HepG2 (cell line): Measurements from ENCODE around the gene GASK1A. TPM values are rescaled to one million over a fixed set of nuclear protein-coding genes. Genes with fewer than 3 reads are reported as not detected.
A peak's percentile ranks its signal among the peaks of the same experiment; 100 is the strongest.

ENCODE experiments used
- ATAC-seq: fragments of 200-7000 bp; cut with Tn5 transposase; 3 replicates; pipeline ENCODE4 v1.9.1; 2020; ENCODE audit warnings: mild to moderate bottlenecking, moderate library complexity
- BruUV-seq: library from RNA; stranded (reverse); fragments of 400-500 nt; replicated peaks from 2 replicates; lab custom pipeline; 2021; lab: Mats Ljungman, UMichigan
- CTCF ChIA-PET: fragments of 300-600 bp; formaldehyde crosslinking; extraction: SDS; loops from one replicate; lab custom pipeline; 2021; ENCODE audit warnings: low total read pairs, inconsistent platforms, low intra/inter-chr PET ratio; lab: Yijun Ruan, JAX
- POLR2A ChIA-PET: fragments of 350-600 bp; sonication (Branson Sonifier 250); formaldehyde crosslinking; loops from one replicate; lab custom pipeline; 2020; ENCODE audit warnings: antibody characterized with exemption, inconsistent platforms; lab: Yijun Ruan, JAX
- DNase-seq: peaks from one replicate; pipeline ENCODE4 v3.0.0-alpha.2; 2015; ENCODE audit warnings: low spot score
- FAIRE-seq: peaks from 3 replicates; lab custom pipeline; 2011; peaks lifted over from hg19 to GRCh38; lab: Jason Lieb, UNC
- H2AFZ ChIP-seq: one replicate; pipeline ENCODE4 v1.6.1; 2011; ENCODE audit warnings: low read length, inconsistent platforms
- H3K27ac ChIP-seq: fragments of 300-600 bp; 3 replicates; pipeline ENCODE4 v1.8.0; 2011; ENCODE audit warnings: mixed run types, mild to moderate bottlenecking, mixed read lengths, low read length, inconsistent platforms; ENCODE audit not compliant: insufficient read depth; ENCODE audit errors: extremely low read length
- H3K27me3 ChIP-seq, 2 experiments: fragments of 200-600 bp in 1 of 2; 2 replicates in 1 of 2; 3 replicates in 1 of 2; pipeline versions ENCODE4 v1.6.0 to v1.8.0; 2011; ENCODE audit warnings: low read length in 2 of 2, mild to moderate bottlenecking in 2 of 2, moderate library complexity in 2 of 2, inconsistent platforms in 1 of 2; ENCODE audit not compliant: insufficient read depth in 2 of 2, control insufficient read depth in 1 of 2
- H3K36me3 ChIP-seq, 2 experiments: fragments of 200-600 bp in 1 of 2; replicated peaks in 1 of 2; 2 replicates in 1 of 2; 3 replicates in 1 of 2; pipeline versions ENCODE4 v1.5.1 to v1.8.0; 2011; ENCODE audit warnings: low read length in 2 of 2, inconsistent platforms in 1 of 2; ENCODE audit not compliant: insufficient read depth in 2 of 2, control insufficient read depth in 1 of 2
- H3K4me1 ChIP-seq: 2 replicates; pipeline ENCODE4 v1.5.1; 2012; ENCODE audit warnings: low read length, inconsistent platforms; ENCODE audit not compliant: insufficient read depth
- H3K4me2 ChIP-seq: 2 replicates; pipeline ENCODE4 v1.6.0; 2011; ENCODE audit warnings: low read depth, low read length, inconsistent platforms
- H3K4me3 ChIP-seq, 3 experiments: fragments of 200-600 bp in 1 of 3; sonication (generic), shearing (Covaris generic) in 1 of 3; replicated peaks in 1 of 3; 2 replicates each; pipeline ENCODE4 v1.5.1; 2011 to 2016; ENCODE audit warnings: low read length in 3 of 3, inconsistent platforms in 2 of 3, low read depth in 2 of 3, mild to moderate bottlenecking in 2 of 3, control low read depth in 1 of 3, mixed read lengths in 1 of 3; ENCODE audit not compliant: insufficient read depth in 1 of 3
- H3K79me2 ChIP-seq: one replicate; pipeline ENCODE4 v1.6.1; 2011; ENCODE audit warnings: low read length, inconsistent platforms; ENCODE audit not compliant: insufficient read depth
- H3K9ac ChIP-seq: 2 replicates; pipeline ENCODE4 v1.6.0; 2011; ENCODE audit warnings: mild to moderate bottlenecking, low read depth, low read length, inconsistent platforms; ENCODE audit not compliant: insufficient read depth
- H3K9me3 ChIP-seq: 2 replicates; pipeline ENCODE4 v1.5.1; 2012; ENCODE audit warnings: mild to moderate bottlenecking, low read length
- H4K20me1 ChIP-seq: 2 replicates; pipeline ENCODE4 v1.6.0; 2011; ENCODE audit warnings: inconsistent platforms, mild to moderate bottlenecking, low read length, moderate library complexity; ENCODE audit not compliant: insufficient read depth
- CREB1 ChIP-seq, 2 experiments: fragments of 450-650 bp in 1 of 2; IDR thresholded peaks; 2 replicates each; pipeline ENCODE4 v1.6.1; 2016 to 2017; ENCODE audit warnings: control low read depth in 1 of 2, mild to moderate bottlenecking in 1 of 2, missing compliant biosample characterization in 1 of 2, missing genetic modification characterization in 1 of 2
- FOSL1 ChIP-seq: sonication (generic); formaldehyde crosslinking; IDR thresholded peaks from 2 replicates; pipeline ENCODE4 v1.9.0; 2021; ENCODE audit warnings: missing genetic modification reagents, borderline replicate concordance
- NR2F2 ChIP-seq: IDR thresholded peaks from 2 replicates; pipeline ENCODE4 v1.6.1; 2012; ENCODE audit warnings: low read depth, inconsistent platforms, borderline replicate concordance
- SOX6 ChIP-seq, 2 experiments: fragments of 450-650 bp in 1 of 2; sonication (generic) in 1 of 2; formaldehyde crosslinking in 1 of 2; IDR thresholded peaks; 2 replicates each; pipeline versions ENCODE4 v1.4.0 to v1.6.1; 2017 to 2020; ENCODE audit warnings: antibody characterized with exemption in 1 of 2, mild to moderate bottlenecking in 1 of 2, missing genetic modification reagents in 1 of 2
- ZNF263 ChIP-seq: sonication (generic); formaldehyde crosslinking; IDR thresholded peaks from 2 replicates; pipeline ENCODE4 v1.4.0; 2020; ENCODE audit warnings: missing genetic modification reagents
- ZNF501 ChIP-seq: sonication (generic); formaldehyde crosslinking; IDR thresholded peaks from 2 replicates; pipeline ENCODE4 v1.5.1; 2020; ENCODE audit warnings: mild to moderate bottlenecking, moderate library complexity, missing genetic modification reagents
- ZNF619 ChIP-seq: sonication (generic); formaldehyde crosslinking; IDR thresholded peaks from 2 replicates; pipeline ENCODE4 v1.4.0; 2020; ENCODE audit warnings: mild to moderate bottlenecking, missing genetic modification reagents
- WGBS: methylation state at CpG from one replicate; pipeline ENCODE4 v1.1.6; 2017; ENCODE audit warnings: low lambda C conversion rate; 5-methylcytosine and 5-hydroxymethylcytosine counted together
- in situ Hi-C: cut with HindIII; loops from 2 replicates; pipeline ENCODE4 v1.10.0; 2017; ENCODE audit warnings: low pct_unique_long_range_greater_than_20kb; ENCODE audit not compliant: extremely low pct_ligation_motif_present
- intact Hi-C: fragments of 100-400 bp; cut with micrococcal nuclease; formaldehyde crosslinking; loops from one replicate; pipeline ENCODE4 v1.10.0; 2022; ENCODE audit not compliant: unreplicated experiment
- polyA plus RNA-seq, 8 experiments: library from polyadenylated mRNA; depleted of rRNA in 3 of 8; stranded (reverse) in 7 of 8; unstranded in 1 of 8; fragments of >200 nt; fragmentation: Illumina TruSeq in 4 of 8; extraction: Trizol in 4 of 8; gene quantifications; 2 replicates each; pipeline versions ENCODE4 v1.2.1 to v1.2.3, GENCODE V29; 2011 to 2016; ENCODE audit warnings: low read depth in 4 of 8, missing spikeins in 1 of 8, mixed read lengths in 1 of 8; ENCODE audit not compliant: insufficient read depth in 1 of 8
- total RNA-seq, 5 experiments: library from RNA; depleted of rRNA; stranded (reverse); fragments of >200 nt; fragmentation: Illumina TruSeq; extraction: Trizol; gene quantifications; 2 replicates each; pipeline ENCODE4 v1.2.3, GENCODE V29; 2016; ENCODE audit warnings: low read depth in 1 of 5
- TF ChIP-seq, protein P1 (sequence below): sonication (generic); formaldehyde crosslinking; IDR thresholded peaks from 2 replicates; pipeline ENCODE4 v1.5.1; 2020; ENCODE audit warnings: mild to moderate bottlenecking, moderate library complexity, missing genetic modification reagents

The GASK1A gene
- total and polyA plus RNA-seq, 2 of the 13 experiments (the other 11 are each of a cell fraction or from before 2014, with no cell fraction given): not detected

DNA sequence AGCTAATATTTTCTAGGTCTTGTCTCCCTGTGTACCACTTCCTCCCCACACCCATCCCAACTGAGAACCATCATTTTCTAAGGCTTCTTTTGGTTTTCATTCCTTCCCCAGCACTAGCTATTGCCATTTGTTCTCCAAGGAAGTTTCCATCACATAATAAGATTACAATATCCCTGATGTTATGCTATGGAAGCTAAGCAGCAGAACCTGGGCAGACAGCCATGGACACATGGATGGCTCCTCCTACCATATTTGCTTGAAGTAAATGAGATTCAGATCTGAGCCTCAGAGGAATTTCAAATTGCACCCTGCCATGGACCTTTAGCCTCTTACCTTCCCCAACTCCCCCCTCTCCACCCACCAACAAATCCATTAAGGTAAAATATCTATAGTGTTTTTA, 31.5 kb downstream of the GASK1A start (continued):
- TF ChIP-seq, protein P1, sequence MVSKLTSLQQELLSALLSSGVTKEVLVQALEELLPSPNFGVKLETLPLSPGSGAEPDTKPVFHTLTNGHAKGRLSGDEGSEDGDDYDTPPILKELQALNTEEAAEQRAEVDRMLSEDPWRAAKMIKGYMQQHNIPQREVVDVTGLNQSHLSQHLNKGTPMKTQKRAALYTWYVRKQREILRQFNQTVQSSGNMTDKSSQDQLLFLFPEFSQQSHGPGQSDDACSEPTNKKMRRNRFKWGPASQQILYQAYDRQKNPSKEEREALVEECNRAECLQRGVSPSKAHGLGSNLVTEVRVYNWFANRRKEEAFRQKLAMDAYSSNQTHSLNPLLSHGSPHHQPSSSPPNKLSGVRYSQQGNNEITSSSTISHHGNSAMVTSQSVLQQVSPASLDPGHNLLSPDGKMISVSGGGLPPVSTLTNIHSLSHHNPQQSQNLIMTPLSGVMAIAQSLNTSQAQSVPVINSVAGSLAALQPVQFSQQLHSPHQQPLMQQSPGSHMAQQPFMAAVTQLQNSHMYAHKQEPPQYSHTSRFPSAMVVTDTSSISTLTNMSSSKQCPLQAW (CRISPR knock-in tag): no peak
- TF ChIP-seq NR2F2 (no peak), ZNF619 (CRISPR knock-in tag) (no peak), FOSL1 (CRISPR knock-in tag) (no peak)
- TF ChIP-seq, all 625 proteins: peak for 0

DNA sequence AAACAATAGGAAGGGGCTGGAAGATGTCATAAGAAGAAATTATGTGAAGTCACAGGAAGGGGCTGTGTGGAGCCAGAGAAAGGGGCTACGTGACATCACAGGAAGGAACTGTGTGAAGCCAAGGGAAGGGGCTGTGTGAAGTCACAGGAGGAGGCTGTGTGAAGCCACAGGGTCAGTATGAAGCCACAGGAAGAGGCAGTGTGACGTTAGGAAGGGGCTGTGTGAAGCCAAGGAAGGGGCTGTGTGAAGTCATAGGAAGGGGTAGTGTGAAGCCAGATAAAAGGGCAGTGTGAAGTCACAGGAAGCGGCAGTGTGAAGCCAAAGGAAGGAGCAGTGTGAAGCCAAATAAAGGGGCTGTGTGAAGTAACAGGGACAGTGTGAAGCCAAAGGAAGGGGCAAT, 32.5 kb downstream of the GASK1A start:
- no peak for FAIRE-seq
- no peaks in the 10 kb centered on the region for H3K79me2 ChIP-seq
- no peaks in the 10 kb centered on the region for H3K36me3 ChIP-seq
- 14% methylated on average over 3 of the region's 3 CpGs for WGBS
- no peak for DNase-seq
- H3K27ac ChIP-seq: no peak overlapping the region
- H3K4me3 ChIP-seq: no peak overlapping the region
- ChIA-PET CTCF (no interaction called here), POLR2A (no interaction called here)
- H2AFZ ChIP-seq: no peak overlapping the region
- no peaks in the 10 kb centered on the region for H4K20me1 ChIP-seq
- H3K9me3 ChIP-seq: peaks cover 52% of the 10 kb centered on the region
- no peak overlapping the region for H3K4me2 ChIP-seq
- no peak for ATAC-seq
- intact Hi-C loops: no loop called here
- no peaks in the 10 kb centered on the region for H3K27me3 ChIP-seq
- BruUV-seq: no TSS peak
- no peak overlapping the region for H3K9ac ChIP-seq
- H3K4me1 ChIP-seq: no peaks in the 10 kb centered on the region
- in situ Hi-C loops: no loop called here
- TF ChIP-seq CREB1 (IDR thresholded peaks at IDR 0.05) (peak; percentile 22; the same call in 1 of the 2 replicates), CREB1 (CRISPR knock-in tag; IDR thresholded peaks at IDR 0.05) (no peak), ZNF263 (CRISPR knock-in tag) (no peak), SOX6 (IDR thresholded peaks at IDR 0.05) (no peak), SOX6 (CRISPR knock-in tag; IDR thresholded peaks at IDR 0.05) (no peak), ZNF501 (CRISPR knock-in tag) (no peak)
